HG03095 (cell line): ENCODE measurements around the gene SECISBP2.
"Not testable (repeated sequence)": the region's sequence is repeated elsewhere in the genome, so short reads cannot be mapped to it uniquely, and the experiment has no call there.

Experiments
- ATAC-seq: cut with Tn5 transposase; IDR thresholded peaks from one replicate; pipeline ENCODE4 v1.9.1; 2021; ENCODE audit warnings: moderate library complexity; ENCODE audit not compliant: unreplicated experiment

SECISBP2 gene

DNA sequence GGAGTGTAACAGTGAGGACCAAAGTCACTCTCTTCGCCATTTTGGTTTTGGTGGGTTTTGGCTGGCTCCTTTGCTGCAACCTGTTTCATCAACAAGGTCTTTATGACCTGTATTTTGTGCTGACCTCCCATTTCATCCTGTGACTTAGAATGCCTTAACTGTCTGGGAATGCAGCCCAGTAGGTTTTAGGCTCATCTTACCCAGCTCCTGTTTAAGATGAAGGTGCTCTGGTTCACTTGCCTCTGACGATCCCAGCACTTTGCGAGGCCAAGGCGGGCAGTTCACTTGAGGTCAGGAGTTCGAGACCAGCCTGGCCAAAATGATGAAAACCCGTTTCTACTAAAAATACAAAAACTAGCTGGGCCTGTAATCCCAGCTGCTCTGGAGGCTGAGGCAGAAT is 9.1 kb upstream of the SECISBP2 start:
- ATAC-seq: no peak

DNA sequence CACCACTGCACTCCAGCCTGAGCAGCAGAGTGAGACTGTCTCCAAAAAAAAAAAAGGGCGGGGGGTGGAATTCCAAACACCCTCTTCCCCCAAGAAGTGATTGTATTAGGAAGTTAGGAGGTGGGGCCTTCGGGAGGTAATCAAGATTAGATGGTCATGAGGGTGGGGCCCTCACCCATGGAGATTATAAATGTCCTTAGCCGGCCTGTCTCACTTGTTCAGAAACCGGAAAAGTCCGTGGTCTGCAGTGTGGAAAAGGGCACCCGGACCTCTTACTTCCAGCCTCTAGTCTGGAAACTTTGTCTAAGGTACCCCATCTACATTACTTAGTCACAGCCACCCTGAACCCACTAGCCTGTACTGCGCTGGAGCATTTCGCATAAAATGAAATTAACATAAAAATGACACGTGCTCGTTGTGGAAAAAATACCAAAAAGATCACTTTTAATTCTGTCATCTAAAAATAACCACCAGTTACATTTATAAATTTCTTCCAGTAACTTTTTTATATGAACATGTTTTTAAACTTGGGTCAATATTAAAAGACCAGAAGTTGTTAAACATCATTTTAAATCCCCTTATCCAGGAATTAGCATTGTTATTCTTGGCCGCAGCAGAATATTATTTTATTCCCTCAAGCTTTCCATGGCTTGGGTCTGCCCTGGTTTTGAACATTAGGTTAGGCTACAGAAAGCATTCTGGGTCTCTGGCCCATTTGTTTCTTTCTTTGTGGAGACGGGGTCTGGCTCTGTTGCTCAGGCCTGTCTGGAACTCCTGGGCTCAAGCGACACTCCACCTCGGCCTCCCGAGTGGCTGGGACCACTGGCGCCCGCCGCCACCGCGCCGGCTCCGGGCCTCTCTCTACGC is 8.5 kb upstream of the SECISBP2 start:
- no peak for ATAC-seq

DNA sequence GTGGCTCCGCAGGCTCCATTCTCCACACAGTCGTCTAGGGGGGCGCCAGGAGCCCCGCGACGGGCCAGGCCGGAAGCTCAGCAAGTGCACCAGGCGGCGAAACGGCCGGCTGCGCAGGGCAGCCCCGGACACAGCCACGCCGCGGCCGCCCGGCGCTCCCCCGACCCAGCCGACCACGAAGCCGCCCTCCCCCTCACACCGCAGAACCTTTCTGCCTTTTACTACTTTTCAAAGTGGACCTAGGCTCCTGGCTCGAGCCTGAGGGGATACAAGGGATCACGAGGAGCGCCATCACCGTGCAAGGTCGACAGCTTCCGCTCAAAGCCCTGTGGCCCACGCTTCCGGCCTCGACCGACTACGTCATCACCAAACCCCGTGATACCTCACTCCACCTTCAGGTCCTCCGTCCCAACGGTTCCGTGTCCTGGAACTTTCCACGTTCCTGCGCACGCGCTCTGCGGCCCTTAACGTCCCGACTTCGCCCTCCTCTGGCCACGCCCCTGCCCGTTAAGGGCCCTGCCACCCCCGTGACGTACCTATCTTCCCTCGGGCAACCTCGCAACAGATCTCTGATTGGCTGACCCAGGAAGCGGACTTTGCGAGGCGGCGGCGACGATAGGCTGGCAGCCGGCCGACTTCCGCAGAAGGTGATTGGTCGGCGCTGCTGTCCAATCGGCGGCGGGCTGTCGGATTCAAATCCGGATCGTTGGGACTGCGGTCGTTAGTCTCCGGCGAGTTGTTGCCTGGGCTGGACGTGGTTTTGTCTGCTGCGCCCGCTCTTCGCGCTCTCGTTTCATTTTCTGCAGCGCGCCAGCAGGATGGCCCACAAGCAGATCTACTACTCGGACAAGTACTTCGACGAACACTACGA is 7.6 kb upstream of the SECISBP2 start, which contains the start of gene CKS2:
TSS of gene CKS2 (plus strand) at position 721 of the 871 bp plus-strand sequence. CDS start at position 819, 98 bp downstream.
- ATAC-seq: peak; percentile 89

DNA sequence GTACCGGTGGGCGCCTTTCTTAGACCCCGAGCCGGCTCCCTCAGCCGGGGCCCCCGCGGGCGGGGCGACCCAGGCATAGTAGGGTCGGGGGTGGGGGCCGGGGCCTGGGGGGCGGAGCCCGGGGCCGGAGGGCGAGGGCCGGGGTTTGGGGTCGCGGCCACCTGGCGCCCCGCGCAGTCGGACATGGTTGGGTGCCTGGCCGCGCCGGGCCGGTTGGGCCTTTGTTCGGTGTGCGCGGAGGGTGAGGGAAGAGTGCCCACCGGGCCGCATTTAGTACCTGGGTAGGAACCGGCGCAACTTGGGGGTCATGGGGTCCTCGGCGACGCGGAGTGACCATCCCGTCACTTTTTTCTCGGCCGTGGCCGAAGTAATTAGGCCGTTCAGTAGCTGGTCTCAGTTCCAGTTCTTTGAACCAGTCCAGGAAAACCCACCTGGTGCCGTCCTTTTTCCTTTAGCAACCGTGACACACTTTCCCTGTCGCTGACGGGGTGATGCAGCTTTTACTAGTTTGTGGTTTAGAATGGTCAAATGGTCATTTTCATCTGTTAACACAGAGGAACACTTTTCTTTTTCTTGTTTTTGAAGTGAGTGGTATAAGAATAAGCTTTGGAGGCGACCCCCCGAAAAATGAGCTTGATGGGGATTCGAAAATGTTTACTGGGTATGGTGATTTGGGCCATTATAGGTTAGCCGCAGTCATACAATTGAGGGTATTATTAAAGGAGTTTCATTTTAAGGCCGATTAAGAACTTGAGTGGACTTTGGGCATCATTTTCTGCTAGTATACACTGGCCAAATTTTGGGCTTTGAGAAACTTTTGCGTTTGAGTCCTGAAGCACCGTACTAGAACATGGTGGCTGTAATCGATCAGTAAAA is 6.7 kb upstream of the SECISBP2 start:
- ATAC-seq: peak; percentile 1

DNA sequence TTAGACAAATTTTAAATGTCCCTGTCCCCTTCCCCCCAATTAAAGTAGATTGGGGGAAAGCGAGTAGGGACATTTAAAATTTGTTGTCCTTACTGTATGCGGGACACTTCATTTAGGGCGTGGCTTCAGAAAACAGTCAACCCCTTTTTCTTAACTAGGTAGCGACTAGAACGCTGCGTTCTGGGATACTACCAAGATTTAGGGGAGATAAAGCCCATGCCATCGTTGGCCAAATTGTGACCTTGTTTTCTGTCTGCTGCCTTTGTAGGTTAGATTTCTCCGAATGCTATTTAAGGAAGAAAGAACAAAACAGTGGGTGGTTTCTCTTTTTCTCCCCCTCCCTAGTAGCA is 6.1 kb upstream of the SECISBP2 start:
- no peak for ATAC-seq

DNA sequence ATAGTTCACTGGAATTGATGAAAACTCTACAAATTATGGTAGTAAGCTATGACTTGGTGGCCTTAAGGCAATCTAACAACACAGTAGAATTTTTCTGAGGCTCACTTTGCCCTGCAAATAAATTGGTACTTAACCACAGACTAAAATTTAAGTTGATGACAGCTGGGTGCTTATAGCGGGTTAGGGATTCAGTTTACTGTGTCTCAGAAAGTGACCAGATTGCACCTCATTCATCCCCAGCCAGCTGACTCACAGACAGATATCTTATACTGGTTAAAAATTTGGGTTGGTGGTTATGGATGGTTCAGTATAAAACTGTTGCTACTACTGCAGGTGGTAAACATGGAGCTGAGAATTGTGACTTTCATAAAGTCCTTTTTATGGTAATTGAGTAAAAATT is 4.5 kb upstream of the SECISBP2 start:
- ATAC-seq: no peak

DNA sequence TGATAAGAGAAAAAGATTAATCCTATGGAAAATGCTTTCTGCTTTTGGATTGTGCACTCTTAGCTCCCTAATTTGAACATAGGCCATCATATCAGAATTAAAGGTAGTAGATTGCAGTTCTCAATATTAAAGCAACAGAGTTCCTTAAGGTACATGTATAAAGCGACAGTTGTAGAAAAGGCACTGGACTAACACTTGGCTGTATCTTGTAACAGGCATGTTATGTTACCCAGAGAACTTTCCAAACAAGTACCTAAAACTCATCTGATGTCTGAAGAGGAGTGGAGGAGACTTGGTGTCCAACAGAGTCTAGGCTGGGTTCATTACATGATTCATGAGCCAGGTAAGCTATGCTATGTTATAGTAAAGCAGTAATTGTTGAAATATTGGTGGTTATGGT is 3.3 kb upstream of the SECISBP2 start:
- ATAC-seq: no peak

DNA sequence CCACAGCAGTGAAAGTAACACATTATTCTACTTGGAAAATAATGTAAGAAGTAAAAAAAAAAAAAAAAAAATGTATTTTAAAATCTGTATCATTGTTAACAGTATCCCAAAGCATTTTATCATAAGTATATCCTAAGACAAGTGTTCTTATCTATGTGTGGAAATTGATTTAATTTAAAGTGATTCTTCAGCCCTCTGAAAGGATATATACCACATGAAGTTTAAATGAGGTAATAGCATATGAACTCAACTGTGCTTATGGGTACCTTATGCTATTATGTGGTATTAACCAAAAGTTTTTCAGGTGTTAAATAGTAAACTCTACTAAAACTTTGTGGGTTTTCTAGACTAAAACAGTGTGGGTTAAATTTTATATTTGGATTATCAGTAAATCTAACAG is 2.8 kb upstream of the SECISBP2 start:
- ATAC-seq: no peak

DNA sequence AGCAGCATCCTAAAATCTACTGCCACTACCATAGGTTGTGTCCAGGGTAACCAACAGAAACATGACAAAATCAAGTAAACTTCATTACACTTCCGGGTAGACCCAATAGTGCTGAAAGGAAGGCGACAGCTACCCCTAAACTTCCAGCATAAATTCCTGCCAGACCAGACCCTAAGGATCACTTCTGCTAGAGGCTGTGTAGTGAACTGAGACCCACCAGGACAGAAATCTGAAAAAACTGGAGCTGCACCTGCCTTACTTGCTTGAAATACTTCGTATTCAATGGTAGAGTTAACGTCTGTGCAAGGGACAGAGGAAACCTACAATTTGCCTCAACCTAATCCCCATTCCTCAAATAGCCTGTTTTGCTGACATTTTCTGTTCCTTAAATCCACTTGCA is 1.0 kb upstream of the SECISBP2 start:
- no peak for ATAC-seq

DNA sequence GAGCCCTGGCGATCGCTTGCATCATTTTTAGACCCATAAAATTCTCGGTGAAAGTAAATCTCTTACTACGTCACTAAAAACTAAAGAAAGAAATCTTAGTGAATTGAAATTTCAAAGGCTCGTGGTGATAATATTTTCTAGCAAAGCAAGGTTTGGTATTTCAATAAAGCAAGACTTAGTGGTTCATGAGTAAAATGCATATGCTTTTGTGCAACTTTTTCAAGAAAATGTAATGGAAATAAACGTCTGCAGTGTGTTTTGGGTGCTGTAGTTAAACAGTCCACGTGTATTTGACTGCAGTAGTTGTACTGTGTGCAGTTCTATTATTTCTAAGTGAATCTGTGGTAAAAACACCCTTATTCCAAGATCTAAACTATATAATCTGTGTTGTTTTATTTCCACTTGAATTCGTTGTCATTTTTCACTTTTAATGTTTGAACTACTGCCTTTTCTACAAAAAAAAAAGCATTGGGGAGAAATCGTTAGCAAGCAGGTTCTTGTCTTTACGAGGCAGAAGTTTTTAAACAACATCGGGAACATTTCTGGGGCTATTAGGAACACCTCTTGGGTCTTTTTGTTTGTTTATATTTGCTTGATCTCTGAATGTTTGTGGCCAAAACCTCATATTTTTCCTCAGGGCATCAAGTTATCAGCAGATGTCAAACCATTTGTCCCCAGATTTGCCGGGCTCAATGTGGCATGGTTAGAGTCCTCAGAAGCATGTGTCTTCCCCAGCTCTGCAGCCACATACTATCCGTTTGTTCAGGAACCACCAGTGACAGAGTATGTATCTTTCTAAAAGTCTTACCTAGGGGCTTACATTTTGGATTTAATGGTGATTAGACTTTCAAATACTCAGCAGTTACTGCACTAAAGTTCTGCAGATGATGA is 960 bp downstream of the SECISBP2 start:
- no peak for ATAC-seq

DNA sequence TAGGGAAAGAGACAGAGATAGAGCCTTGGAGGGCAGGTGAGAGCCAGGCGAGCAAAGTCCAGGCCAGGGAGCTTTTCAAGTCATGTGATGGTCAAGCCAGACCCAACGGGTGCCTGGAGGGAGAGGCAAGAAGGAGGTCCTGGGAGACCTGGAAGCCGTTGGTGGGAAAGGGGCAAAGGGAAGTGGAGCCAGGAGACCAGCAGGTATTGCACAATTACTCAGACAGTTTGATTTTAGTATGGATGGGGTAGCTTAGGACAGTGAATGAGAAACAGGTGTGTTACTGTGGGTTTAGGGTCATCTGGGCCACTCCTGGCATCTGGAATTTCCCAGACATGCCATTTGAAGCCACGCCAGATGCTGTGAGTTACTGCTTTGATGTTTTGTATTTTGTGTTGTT is 5.1 kb downstream of the SECISBP2 start:
- no peak for ATAC-seq

DNA sequence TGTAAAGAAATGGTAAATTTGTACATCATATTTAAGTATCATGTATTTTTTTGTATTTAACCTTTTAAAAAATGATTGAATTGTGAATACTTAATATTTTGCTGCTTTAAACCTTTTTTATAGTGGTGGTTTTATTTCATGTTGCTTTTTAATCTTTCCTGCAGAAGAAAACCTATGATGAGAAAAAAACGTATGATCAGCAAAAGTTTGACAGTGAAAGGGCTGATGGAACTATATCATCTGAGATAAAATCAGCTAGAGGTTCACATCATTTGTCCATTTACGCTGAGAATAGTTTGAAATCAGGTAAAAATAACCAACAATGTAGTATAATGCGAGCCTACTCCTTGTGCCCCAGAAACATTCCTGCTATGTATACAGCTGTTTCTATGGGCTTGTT is 7.4 kb downstream of the SECISBP2 start:
- ATAC-seq: no peak

DNA sequence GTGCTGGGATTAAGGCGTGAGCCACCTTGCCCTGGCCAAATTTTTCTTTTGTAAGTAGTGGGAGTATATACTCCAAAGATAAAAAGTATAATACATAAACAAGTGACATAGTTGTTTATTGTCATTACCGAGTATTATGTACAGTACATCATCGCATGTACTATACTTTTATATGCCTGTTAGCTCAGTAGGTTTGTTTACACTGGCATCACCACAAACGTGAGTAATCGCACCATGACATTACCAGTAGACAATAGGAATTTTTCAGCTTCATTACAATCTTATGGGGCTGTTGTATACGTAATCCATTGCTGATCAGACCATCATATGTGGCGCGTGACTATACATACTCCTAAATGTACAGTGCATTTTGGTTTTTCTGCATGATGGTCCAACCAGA is 9.8 kb downstream of the SECISBP2 start:
- no peak for ATAC-seq

DNA sequence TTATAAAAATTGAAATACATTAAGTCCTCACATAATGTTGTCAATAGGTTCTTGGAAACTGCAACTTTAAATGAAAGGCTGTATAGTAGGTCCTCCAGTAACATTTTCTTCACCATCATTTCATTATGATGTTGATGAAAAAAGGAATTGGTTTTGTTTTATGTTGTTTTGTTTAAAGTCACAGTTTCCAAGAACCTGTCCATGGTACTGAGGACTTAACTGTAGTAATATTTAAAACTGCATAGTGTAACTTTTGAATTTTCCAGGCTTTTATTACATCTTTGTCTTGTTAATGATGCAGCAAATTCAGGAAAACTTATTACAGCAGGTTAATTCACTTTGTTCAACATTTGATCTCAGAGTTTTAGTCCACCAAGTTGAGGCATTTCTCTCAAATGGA is 11.6 kb downstream of the SECISBP2 start:
- no peak for ATAC-seq

DNA sequence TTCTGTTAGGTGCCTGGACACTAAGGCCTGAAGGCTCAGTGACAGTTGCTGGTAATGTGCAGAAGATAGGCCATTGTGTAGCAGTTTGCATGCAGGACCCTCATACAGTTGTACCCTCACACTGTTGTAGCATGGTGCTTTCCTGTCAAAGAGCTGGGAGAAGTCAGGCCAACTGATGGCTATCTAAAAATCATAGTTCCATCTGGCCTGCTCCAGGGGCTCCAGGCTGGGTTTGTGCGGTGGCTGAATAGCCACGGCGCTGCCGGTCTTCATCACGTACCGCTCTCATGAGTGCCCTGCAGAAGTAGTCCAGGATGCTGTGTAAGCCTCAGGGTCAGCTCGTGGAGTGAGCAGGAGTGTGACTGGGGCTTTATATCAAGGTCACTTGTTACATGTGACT is 12.2 kb downstream of the SECISBP2 start:
- ATAC-seq: no peak

DNA sequence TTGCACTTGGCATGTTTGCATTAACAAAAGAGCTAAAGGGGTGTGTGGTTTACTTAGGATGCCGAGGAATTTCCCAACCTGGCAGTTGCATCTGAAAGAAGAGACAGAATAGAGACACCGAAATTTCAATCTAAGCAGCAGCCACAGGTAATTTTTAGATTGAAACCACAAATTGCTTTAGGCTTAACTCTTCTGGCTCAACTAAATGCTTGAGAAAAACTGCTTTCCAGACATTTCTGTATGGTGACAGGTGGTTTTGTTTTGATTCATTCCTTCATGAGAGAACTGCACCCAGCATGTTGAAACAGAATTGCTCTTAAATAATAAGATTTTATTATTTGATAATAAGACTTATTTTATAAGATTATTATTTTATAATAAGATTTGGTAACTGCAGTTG is 21.5 kb downstream of the SECISBP2 start:
- ATAC-seq: no peak

DNA sequence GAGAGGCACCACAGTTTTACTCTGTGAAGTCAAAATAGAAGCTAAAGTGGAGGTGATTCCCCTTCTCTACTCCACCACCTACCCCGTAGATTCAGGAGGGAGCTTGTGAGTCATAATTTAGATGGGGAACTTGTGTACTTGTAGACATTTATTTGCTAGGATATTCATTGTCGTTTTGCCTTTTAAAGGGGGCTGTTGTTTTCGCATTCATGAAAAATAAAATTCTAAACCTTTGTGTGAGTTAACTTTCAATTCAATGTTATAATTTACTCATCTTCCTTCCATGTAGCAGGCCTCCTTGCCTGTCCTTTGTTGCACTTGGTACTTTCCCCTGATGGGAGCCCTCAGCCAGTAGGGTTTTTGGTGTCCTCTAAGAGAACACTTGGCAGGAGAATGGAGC is 22.0 kb downstream of the SECISBP2 start:
- peak; percentile 81 for ATAC-seq

DNA sequence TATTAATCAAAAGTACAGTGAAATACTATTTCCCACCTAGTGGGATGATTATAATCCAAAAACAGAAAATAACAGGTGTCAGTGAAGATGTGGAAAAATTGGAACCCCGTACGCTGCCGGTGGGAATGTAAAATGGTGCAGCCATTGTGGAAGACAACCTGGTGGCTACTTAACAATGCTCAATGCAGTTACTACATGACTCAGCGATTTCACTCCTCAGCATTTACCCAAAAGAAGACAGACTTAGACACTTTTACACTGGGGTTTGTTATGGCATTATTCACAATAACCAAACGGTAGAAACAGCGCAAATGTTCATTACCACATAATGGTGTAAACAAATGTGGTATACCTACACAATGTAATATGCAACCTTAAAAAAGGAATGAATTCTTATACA is 23.9 kb downstream of the SECISBP2 start:
- ATAC-seq: no peak

DNA sequence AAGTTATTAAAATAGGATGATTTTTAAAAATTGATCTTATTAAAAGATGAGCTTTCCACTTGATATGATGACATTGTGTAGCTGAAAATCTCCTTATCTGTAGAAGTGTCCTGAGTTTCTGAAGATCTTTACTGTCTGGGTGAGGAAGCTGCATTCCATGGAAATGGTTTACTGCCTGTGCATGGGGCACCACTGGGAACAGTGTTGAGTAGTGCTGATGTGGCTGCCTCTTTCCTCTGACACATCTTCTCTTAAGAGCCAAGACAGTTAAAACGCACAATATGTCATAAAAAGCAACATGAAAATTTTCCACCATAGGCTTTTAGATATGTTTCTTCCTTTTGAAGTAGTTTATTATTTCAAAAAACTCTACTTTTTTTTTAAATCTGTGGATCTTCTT is 24.6 kb downstream of the SECISBP2 start:
- ATAC-seq: no peak

DNA sequence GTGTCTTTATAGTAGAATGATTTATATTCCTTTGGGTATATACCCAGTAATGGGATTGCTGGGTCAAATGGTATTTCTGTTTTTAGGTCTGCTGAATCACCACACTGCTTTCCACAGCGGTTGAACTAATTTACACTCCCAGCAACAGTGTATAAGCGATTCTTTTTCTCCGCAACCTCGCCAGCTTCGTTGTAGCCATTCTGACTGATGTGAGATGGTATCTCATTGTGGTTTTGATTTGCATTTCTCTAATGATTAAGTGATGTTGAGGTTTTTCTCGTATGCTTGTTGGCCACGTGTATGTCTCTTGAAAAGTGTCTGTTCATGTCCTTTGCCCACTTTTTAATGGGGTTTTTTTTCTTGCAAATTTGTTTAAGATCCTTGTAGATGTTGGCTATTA is 25.5 kb downstream of the SECISBP2 start:
- not testable (repeated sequence) for ATAC-seq
